OCI-LY3 (cell line): ENCODE results near the gene C3orf80.

ENCODE experiments used
- CTCF ChIP-seq: fragments of 200-600, 300-600 bp; sonication (generic); IDR thresholded peaks from 2 replicates; pipeline ENCODE4 v1.5.1; 2014; ENCODE audit warnings: antibody characterized with exemption, low read length, low read depth
- EZH2phosphoT487 ChIP-seq: fragments of 200-600 bp; shearing (Covaris generic); IDR thresholded peaks from 2 replicates; pipeline ENCODE4 v1.6.1; 2018; ENCODE audit warnings: antibody characterized with exemption, mixed run types, low read depth

GRCh38 chr3:160179906-160180305 lies 45.3 kb upstream of the C3orf80 start:
- TF ChIP-seq CTCF, result no peak
- no peak for TF ChIP-seq EZH2phosphoT487
